LNCAP (cell line): ENCODE data around the gene FRMD3.

Experiments
- TF ChIP-seq, protein P1 (sequence below): fragments of 450-650 bp; IDR thresholded peaks from 2 replicates; pipeline ENCODE4 v1.5.1; 2017; ENCODE audit warnings: mild to moderate bottlenecking

FRMD3 gene

GRCh38 chr9:83423815-83424707 is 114.1 kb downstream of the FRMD3 start:
- TF ChIP-seq, protein P1, sequence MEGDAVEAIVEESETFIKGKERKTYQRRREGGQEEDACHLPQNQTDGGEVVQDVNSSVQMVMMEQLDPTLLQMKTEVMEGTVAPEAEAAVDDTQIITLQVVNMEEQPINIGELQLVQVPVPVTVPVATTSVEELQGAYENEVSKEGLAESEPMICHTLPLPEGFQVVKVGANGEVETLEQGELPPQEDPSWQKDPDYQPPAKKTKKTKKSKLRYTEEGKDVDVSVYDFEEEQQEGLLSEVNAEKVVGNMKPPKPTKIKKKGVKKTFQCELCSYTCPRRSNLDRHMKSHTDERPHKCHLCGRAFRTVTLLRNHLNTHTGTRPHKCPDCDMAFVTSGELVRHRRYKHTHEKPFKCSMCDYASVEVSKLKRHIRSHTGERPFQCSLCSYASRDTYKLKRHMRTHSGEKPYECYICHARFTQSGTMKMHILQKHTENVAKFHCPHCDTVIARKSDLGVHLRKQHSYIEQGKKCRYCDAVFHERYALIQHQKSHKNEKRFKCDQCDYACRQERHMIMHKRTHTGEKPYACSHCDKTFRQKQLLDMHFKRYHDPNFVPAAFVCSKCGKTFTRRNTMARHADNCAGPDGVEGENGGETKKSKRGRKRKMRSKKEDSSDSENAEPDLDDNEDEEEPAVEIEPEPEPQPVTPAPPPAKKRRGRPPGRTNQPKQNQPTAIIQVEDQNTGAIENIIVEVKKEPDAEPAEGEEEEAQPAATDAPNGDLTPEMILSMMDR, result no peak

GRCh38 chr9:83422527-83422926 is 115.7 kb downstream of the FRMD3 start:
- TF ChIP-seq, protein P1, result no peak

- TF ChIP-seq, protein P1, result no peak
Observed at GRCh38 chr9:83420486-83420885, 117.7 kb downstream of the FRMD3 start.

DNA sequence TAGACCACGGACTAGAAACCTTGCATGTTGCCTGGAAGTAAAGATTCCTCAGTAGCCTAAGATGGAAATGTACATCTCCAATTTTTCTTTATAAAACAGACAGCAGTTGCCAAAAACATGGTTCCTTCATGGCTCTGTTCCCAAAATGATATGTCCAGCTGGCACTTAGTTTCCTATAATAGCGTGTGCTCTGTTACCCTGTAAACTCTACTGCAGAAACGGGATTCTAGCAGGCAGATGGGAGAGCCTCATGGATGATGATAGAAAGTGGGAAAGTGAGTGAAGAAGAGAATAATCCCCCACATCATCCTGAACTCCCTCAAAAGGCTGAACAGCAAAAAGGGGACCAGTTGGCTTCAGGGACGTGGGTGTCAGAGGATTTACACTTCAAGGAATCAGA is 118.2 kb downstream of the FRMD3 start:
- TF ChIP-seq, protein P1, result no peak

GRCh38 chr9:83418283-83418682 is 119.9 kb downstream of the FRMD3 start:
- TF ChIP-seq, protein P1, result no peak

GRCh38 chr9:83413367-83413766 is 124.8 kb downstream of the FRMD3 start:
- TF ChIP-seq, protein P1, result no peak

- TF ChIP-seq, protein P1, result no peak
Observed at GRCh38 chr9:83410701-83411100, 127.5 kb downstream of the FRMD3 start.

DNA sequence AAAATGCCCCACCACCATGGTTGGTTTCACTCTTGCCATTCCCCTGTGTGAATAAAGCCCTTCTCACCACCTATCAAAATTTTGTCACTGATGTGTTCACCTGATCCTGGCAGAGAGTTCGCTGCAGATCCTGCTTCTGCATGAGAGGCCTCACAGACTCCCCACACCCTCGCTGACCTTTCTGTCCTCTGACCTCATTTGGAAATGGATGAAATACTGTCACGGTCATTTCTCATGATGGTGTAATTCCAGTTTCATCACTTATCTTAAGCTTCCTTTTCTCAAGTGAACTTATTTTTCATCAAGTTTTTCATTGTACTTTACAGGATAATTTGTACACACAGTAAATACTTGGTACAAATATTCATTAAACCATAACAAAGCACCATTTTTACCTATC is 131.3 kb downstream of the FRMD3 start:
- TF ChIP-seq, protein P1, result no peak
